ENCODE measurements around the gene ACOT8.

The ACOT8 gene

DNA sequence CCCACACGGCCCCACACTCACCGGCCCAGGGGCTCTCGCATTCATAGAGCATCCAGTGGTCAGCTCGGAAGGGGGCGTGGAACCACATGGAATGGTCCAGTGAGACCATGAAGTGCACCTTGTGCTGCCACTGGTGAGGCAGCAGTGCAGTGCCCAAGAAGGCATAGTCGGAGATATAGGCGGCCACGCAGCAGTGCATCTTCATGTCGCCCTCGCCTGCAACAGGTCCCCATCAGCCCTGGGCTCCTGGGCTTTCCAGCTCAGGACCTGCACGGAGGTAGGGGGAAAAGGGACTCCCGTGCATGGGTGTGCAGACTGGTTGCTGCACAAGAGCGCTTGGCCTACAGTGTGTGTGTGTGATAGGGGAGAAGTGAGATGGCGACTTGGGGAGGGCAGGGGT, 13.7 kb downstream of the ACOT8 start:
- Histone ChIP-seq H3K9me3 (ENCODE audit: insufficient read depth, low read length, severe bottlenecking) (no peaks in the 10 kb centered on the region), H2AFZ (ENCODE audit: low read depth, low read length) (no peak overlapping the region), H3K4me3 (ENCODE audit: low read depth in 1 of 2, low read length in 2 of 2) (no peak overlapping the region), H3K4me2 (ENCODE audit: insufficient read depth, low read length) (no peak overlapping the region), H4K20me1 (ENCODE audit: insufficient read depth, low read length) (peaks cover 3% of the 10 kb centered on the region; the same call in 1 of the 2 replicates), H3K4me1 (ENCODE audit: insufficient read depth, low read length) (no peaks in the 10 kb centered on the region), H3K27ac (ENCODE audit: low read length) (no peak overlapping the region), H3K79me2 (ENCODE audit: insufficient read depth, low read length) (no peaks in the 10 kb centered on the region), H3K27me3 (ENCODE audit: insufficient read depth, low read length, poor library complexity) (no peaks in the 10 kb centered on the region), H3K36me3 (ENCODE audit: insufficient read depth, low read length) (peaks cover 70% of the 10 kb centered on the region), H3K9ac (ENCODE audit: low read depth, low read length) (no peak overlapping the region)
- no peak for DNase-seq
- TF ChIP-seq, protein P1, sequence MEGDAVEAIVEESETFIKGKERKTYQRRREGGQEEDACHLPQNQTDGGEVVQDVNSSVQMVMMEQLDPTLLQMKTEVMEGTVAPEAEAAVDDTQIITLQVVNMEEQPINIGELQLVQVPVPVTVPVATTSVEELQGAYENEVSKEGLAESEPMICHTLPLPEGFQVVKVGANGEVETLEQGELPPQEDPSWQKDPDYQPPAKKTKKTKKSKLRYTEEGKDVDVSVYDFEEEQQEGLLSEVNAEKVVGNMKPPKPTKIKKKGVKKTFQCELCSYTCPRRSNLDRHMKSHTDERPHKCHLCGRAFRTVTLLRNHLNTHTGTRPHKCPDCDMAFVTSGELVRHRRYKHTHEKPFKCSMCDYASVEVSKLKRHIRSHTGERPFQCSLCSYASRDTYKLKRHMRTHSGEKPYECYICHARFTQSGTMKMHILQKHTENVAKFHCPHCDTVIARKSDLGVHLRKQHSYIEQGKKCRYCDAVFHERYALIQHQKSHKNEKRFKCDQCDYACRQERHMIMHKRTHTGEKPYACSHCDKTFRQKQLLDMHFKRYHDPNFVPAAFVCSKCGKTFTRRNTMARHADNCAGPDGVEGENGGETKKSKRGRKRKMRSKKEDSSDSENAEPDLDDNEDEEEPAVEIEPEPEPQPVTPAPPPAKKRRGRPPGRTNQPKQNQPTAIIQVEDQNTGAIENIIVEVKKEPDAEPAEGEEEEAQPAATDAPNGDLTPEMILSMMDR (IDR thresholded peaks at IDR 0.05; ENCODE audit: borderline replicate concordance, extremely low read depth, low read length, poor library complexity, severe bottlenecking), result no peak
- no peak for TF ChIP-seq EZH2 (IDR thresholded peaks at IDR 0.05; ENCODE audit: borderline replicate concordance, low read depth, low read length, severe bottlenecking)
- ATAC-seq (ENCODE audit: insufficient read depth, low read depth), result no peak

DNA sequence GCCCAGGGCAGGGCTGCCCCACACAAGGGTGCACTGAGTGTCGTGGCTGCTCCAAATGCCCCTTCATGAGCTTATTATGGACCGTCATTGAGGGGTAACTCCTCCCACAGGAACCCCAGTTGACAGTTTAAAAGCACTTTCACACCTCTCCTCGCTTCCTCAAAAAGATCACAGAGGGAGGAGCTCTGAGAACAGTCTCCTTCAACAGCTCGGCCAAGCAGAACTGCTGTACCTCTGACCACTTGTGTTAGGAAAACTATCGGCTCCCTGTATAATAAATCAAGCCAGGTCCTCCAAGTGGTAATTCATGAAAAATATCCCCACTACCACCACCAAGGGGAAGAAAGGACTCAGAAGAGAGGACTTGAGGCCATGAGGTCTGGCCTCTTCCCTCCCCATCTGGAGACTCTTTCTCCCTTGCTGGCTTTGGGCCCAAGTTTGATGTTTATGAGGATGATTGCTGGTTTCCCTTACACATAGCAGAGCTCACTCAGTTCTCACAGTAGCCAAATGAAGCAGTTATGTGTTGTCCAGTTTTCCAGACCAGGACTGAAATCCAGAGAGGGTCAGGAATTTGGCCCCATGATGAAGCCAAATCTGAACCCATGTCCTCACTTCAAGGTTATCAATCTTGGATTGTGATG, 14.9 kb downstream of the ACOT8 start:
- Histone ChIP-seq H3K9ac (ENCODE audit: low read depth, low read length) (no peak overlapping the region), H3K9me3 (ENCODE audit: insufficient read depth, low read length, severe bottlenecking) (no peaks in the 10 kb centered on the region), H3K36me3 (ENCODE audit: insufficient read depth, low read length) (peaks cover 64% of the 10 kb centered on the region), H4K20me1 (ENCODE audit: insufficient read depth, low read length) (0 out of 2 replicates have a peak, but pooled peaks cover 2% of the 10 kb centered on the region), H3K27me3 (ENCODE audit: insufficient read depth, low read length, poor library complexity) (no peaks in the 10 kb centered on the region), H3K79me2 (ENCODE audit: insufficient read depth, low read length) (no peaks in the 10 kb centered on the region), H3K4me2 (ENCODE audit: insufficient read depth, low read length) (no peak overlapping the region), H3K27ac (ENCODE audit: low read length) (no peak overlapping the region), H2AFZ (ENCODE audit: low read depth, low read length) (no peak overlapping the region), H3K4me3 (ENCODE audit: low read depth in 1 of 2, low read length in 2 of 2) (no peak overlapping the region), H3K4me1 (ENCODE audit: insufficient read depth, low read length) (no peaks in the 10 kb centered on the region)
- no peak for TF ChIP-seq EZH2 (IDR thresholded peaks at IDR 0.05; ENCODE audit: borderline replicate concordance, low read depth, low read length, severe bottlenecking)
- TF ChIP-seq, protein P1 (IDR thresholded peaks at IDR 0.05; ENCODE audit: borderline replicate concordance, extremely low read depth, low read length, poor library complexity, severe bottlenecking), result no peak
- DNase-seq (no peak), ATAC-seq (ENCODE audit: insufficient read depth, low read depth) (no peak)

DNA sequence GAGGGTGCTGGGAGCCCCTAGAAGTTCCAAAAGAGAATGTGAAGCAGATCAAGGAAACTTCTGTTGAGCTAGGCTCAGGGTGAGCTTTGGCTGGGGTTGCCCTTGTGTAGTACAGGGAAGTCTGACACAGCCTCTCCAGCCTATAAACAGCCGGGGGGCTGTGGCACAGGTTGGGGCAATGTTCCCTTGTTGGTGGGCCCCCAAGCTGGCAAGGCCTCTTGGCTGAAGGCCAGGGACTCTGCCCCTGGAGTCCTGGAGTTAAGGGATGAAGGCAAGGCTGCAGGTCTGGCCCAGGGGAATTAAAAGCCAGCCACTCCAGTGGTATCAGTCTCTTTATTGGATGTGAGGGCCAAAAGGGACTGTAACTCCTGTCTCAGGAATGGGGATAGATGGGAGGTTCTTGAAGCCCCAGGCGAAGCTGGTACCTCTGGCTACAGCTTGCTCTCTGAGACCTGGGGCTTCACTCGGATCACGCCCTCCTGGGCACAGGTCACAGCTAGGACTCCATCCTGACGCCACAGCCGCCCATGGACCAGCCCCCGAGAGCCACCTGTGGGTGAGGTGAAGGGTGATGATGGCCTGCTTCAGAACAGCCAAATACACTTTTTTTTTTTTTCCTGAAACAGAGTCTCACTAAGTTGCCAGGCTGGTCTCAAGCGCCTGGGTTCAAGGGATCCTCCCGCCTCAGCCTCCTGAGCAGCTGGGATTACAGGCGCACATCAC, 15.6 kb downstream of the ACOT8 start:
- Histone ChIP-seq H2AFZ (ENCODE audit: low read depth, low read length) (no peak overlapping the region), H3K4me1 (ENCODE audit: insufficient read depth, low read length) (no peaks in the 10 kb centered on the region), H3K9ac (ENCODE audit: low read depth, low read length) (no peak overlapping the region), H3K36me3 (ENCODE audit: insufficient read depth, low read length) (peaks cover 60% of the 10 kb centered on the region), H4K20me1 (ENCODE audit: insufficient read depth, low read length) (0 out of 2 replicates have a peak, but pooled peaks cover 2% of the 10 kb centered on the region), H3K4me2 (ENCODE audit: insufficient read depth, low read length) (no peak overlapping the region), H3K27ac (ENCODE audit: low read length) (no peak overlapping the region), H3K9me3 (ENCODE audit: insufficient read depth, low read length, severe bottlenecking) (no peaks in the 10 kb centered on the region), H3K79me2 (ENCODE audit: insufficient read depth, low read length) (no peaks in the 10 kb centered on the region), H3K4me3 (ENCODE audit: low read depth in 1 of 2, low read length in 2 of 2) (no peak overlapping the region), H3K27me3 (ENCODE audit: insufficient read depth, low read length, poor library complexity) (no peaks in the 10 kb centered on the region)
- TF ChIP-seq, protein P1 (IDR thresholded peaks at IDR 0.05; ENCODE audit: borderline replicate concordance, extremely low read depth, low read length, poor library complexity, severe bottlenecking), result no peak
- ATAC-seq (ENCODE audit: insufficient read depth, low read depth) (no peak), DNase-seq (no peak)
